MCF 10A (cell line): ENCODE data around the gene KLHL35. TPM values are rescaled to one million over a fixed set of nuclear protein-coding genes. Genes with fewer than 3 reads are reported as not detected.

Experiments
- BruUV-seq: library from RNA; stranded (reverse); fragments of 400-500 nt; replicated peaks from 2 replicates; lab custom pipeline; 2021; lab: Mats Ljungman, UMichigan
- CTCF ChIA-PET: fragments of 300-600 bp; sonication (Branson Sonifier 250); formaldehyde crosslinking; extraction: SDS; loops from one replicate; lab custom pipeline; 2021; ENCODE audit warnings: antibody characterized with exemption, inconsistent platforms; lab: Yijun Ruan, JAX
- POLR2A ChIA-PET: fragments of 300-600, 350-650 bp; sonication (Branson Sonifier 250); formaldehyde crosslinking; extraction: SDS; loops from one replicate; lab custom pipeline; 2020; ENCODE audit warnings: antibody characterized with exemption, inconsistent platforms; lab: Yijun Ruan, JAX
- DNase-seq: peaks from one replicate; pipeline ENCODE4 v3.0.0-alpha.2; 2018; ENCODE audit not compliant: unreplicated experiment
- H3K27ac Mint-ChIP-seq: one replicate; pipeline ENCODE4 v1.8.0; 2022; ENCODE audit warnings: mild to moderate bottlenecking, low read depth, mixed read lengths; ENCODE audit not compliant: unreplicated experiment
- H3K27me3 Mint-ChIP-seq: one replicate; pipeline ENCODE4 v1.8.0; 2022; ENCODE audit warnings: mixed read lengths; ENCODE audit not compliant: insufficient read depth, unreplicated experiment
- H3K36me3 Mint-ChIP-seq: one replicate; pipeline ENCODE4 v1.8.0; 2022; ENCODE audit warnings: mild to moderate bottlenecking, moderate library complexity, mixed read lengths; ENCODE audit not compliant: insufficient read depth, unreplicated experiment
- H3K4me1 Mint-ChIP-seq: one replicate; pipeline ENCODE4 v1.8.0; 2022; ENCODE audit warnings: mixed read lengths; ENCODE audit not compliant: insufficient read depth, unreplicated experiment
- H3K4me3 Mint-ChIP-seq: one replicate; pipeline ENCODE4 v1.8.0; 2022; ENCODE audit warnings: mild to moderate bottlenecking, moderate library complexity, mixed read lengths; ENCODE audit not compliant: unreplicated experiment
- H3K9me3 Mint-ChIP-seq: one replicate; pipeline ENCODE4 v1.8.0; 2022; ENCODE audit warnings: mixed read lengths; ENCODE audit not compliant: unreplicated experiment
- CTCF ChIP-seq: fragments of 200-600 bp; IDR thresholded peaks from one replicate; pipeline ENCODE4 v1.8.0; 2022; ENCODE audit warnings: antibody characterized with exemption, mild to moderate bottlenecking; ENCODE audit not compliant: unreplicated experiment
- intact Hi-C: fragments of 100-400 bp; cut with micrococcal nuclease; formaldehyde crosslinking; loops from 2 replicates; pipeline ENCODE4 v1.14.1; 2022
- total RNA-seq: library from RNA; stranded (reverse); gene quantifications from 2 replicates; pipeline ENCODE4 v1.2.3, GENCODE V29; 2022

The KLHL35 gene
- total RNA-seq, 1 experiment from 2014 or later, result not detected

DNA sequence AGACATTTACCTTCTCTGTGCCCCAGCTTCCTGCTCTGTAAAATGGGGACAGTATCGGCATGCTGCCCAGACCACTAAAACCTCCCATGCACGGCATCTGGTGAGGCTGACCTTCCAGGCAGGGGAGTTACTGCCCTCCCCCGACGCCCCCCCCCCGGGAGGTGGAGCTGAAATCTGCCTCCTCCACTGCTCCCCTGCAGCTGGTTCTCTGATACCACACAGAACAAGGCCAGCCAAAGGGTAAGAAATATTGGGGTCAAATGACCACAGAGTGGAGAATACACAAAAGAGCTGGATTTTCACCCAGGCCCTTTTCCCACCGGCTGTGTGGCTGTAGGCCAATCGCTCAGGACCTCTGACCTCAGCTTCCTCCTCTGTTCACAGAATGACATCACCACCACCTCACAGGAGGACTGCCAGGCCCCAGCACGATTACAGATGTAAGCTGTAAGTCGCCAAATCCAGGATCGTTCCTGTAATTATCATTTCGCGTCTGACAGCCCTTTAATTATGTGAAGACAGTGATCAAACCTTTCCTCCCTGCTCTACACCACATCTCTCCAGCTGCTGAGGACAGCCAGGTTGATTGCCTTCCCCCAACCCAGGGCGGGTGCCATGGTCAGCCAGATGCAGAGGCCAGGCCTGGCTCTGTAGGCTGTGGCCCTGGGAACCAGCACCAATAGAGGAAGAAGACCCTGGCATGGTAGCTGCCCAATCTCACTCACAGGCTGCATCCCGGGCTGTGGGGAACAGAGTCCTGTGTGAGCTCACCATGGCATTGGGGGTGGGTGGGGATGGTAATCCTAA lies 35.7 kb upstream of the KLHL35 start:
- Mint-ChIP-seq H3K27me3 (no peaks in the 10 kb centered on the region), H3K4me3 (no peak overlapping the region), H3K36me3 (no peaks in the 10 kb centered on the region), H3K9me3 (no peaks in the 10 kb centered on the region), H3K4me1 (no peaks in the 10 kb centered on the region), H3K27ac (no peak overlapping the region)
- no peak for TF ChIP-seq CTCF
- intact Hi-C loops, result no loop called here
- BruUV-seq, result no TSS peak
- ChIA-PET POLR2A (no interaction called here), CTCF (interaction anchor here (0.6 kb wide), 1 partner anchor 1569 kb away, joined by 3 read pairs; no protein-coding TSS in a partner anchor)
- DNase-seq, result no peak

- no TSS peak for BruUV-seq
- no peak for DNase-seq
- no peak for TF ChIP-seq CTCF
- Mint-ChIP-seq H3K4me3 (no peak overlapping the region), H3K27ac (no peak overlapping the region), H3K4me1 (no peaks in the 10 kb centered on the region), H3K36me3 (no peaks in the 10 kb centered on the region), H3K27me3 (no peaks in the 10 kb centered on the region), H3K9me3 (no peaks in the 10 kb centered on the region)
- intact Hi-C loops, result no loop called here
- POLR2A ChIA-PET, result no interaction called here
- CTCF ChIA-PET, result interaction anchor here (0.6 kb wide), 1 partner anchor 1570 kb away, joined by 3 read pairs; no protein-coding TSS in a partner anchor
Observed at GRCh38 chr11:75467881-75468280, 34.9 kb upstream of the KLHL35 start.

DNA sequence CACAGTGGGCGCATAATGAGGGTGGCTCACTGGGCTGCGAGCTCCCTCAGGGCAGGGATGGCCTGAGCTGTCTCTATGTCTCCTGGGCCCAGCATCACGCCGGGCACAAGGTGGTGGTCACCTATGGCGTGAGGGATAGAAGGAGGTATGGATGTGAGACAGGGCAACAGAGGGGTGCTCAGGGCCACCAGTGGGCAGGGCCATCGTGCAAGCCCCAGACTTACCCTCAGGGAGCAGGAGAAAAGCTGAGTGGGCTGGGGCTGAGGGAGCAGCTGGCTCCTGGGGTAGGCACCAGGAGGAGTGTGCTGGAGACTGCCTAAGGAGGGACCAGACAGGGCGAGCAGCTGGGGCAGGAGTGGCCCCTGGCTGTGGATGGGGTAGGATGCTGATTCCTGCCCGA lies 34.3 kb upstream of the KLHL35 start:
- Mint-ChIP-seq H3K27ac (no peak overlapping the region), H3K4me3 (no peak overlapping the region), H3K36me3 (no peaks in the 10 kb centered on the region), H3K27me3 (no peaks in the 10 kb centered on the region), H3K4me1 (no peaks in the 10 kb centered on the region), H3K9me3 (no peaks in the 10 kb centered on the region)
- intact Hi-C loops, result no loop called here
- BruUV-seq, result no TSS peak
- TF ChIP-seq CTCF, result no peak
- CTCF ChIA-PET, result interaction anchor here (0.7 kb wide), 1 partner anchor 567 kb away, joined by 4 read pairs; no protein-coding TSS in a partner anchor
- POLR2A ChIA-PET, result no interaction called here
- DNase-seq, result no peak

- intact Hi-C loops, result no loop called here
- no TSS peak for BruUV-seq
- no peaks in the 10 kb centered on the region for H3K36me3 Mint-ChIP-seq
Observed at GRCh38 chr11:75465701-75466531, 32.9 kb upstream of the KLHL35 start.

More at GRCh38 chr11:75465701-75466531, 32.9 kb upstream of the KLHL35 start:
- no peak for DNase-seq
- no peaks in the 10 kb centered on the region for H3K27me3 Mint-ChIP-seq
- no peak overlapping the region for H3K4me3 Mint-ChIP-seq
- POLR2A ChIA-PET, result no interaction called here
- H3K27ac Mint-ChIP-seq, result no peak overlapping the region
- H3K9me3 Mint-ChIP-seq, result no peaks in the 10 kb centered on the region
- CTCF ChIA-PET, result interaction anchor here (0.5 to 0.7 kb wide), 4 partner anchors 13 to 848 kb away, joined by 3 to 4 read pairs (median 3); no protein-coding TSS in a partner anchor
- no peak for TF ChIP-seq CTCF
- no peaks in the 10 kb centered on the region for H3K4me1 Mint-ChIP-seq
